H9 (cell line): ENCODE results near the gene TNIP2. TPM values are rescaled to one million over a fixed set of nuclear protein-coding genes. Genes with fewer than 3 reads are reported as not detected.

Experiments
- DNase-seq: peaks from one replicate; pipeline ENCODE4 v3.0.0-alpha.2; 2017
- H2AFZ ChIP-seq: one replicate; pipeline ENCODE4 v1.6.1; 2013; ENCODE audit warnings: mild to moderate bottlenecking, low read length, control low read depth, moderate library complexity
- H2AK5ac ChIP-seq: 2 replicates; pipeline ENCODE4 v1.6.1; 2013; ENCODE audit warnings: low read length, control low read depth, mixed read lengths; ENCODE audit not compliant: insufficient read length
- H2BK120ac ChIP-seq: one replicate; pipeline ENCODE4 v1.6.1; 2013; ENCODE audit warnings: low read depth, mild to moderate bottlenecking, low read length, control low read depth, inconsistent platforms; ENCODE audit not compliant: poor library complexity, severe bottlenecking
- H2BK12ac ChIP-seq: 2 replicates; pipeline ENCODE4 v1.6.1; 2013; ENCODE audit warnings: low read length, control low read depth, mixed read lengths, low read depth; ENCODE audit not compliant: insufficient read length
- H2BK15ac ChIP-seq: 2 replicates; pipeline ENCODE4 v1.6.1; 2013; ENCODE audit warnings: low read depth, low read length, control low read depth
- H2BK20ac ChIP-seq: one replicate; pipeline ENCODE4 v1.6.1; 2013; ENCODE audit warnings: low read depth, mild to moderate bottlenecking, low read length, control low read depth, inconsistent platforms; ENCODE audit not compliant: poor library complexity, severe bottlenecking
- H2BK5ac ChIP-seq: 2 replicates; pipeline ENCODE4 v1.6.1; 2013; ENCODE audit warnings: low read length, control low read depth, mixed read lengths; ENCODE audit not compliant: insufficient read length
- H3K14ac ChIP-seq: 2 replicates; pipeline ENCODE4 v1.6.1; 2013; ENCODE audit warnings: low read length, control low read depth; ENCODE audit not compliant: insufficient read depth
- H3K18ac ChIP-seq: 2 replicates; pipeline ENCODE4 v1.6.1; 2013; ENCODE audit warnings: low read depth, mild to moderate bottlenecking, mixed read lengths, low read length, control low read depth; ENCODE audit not compliant: insufficient read length
- H3K23ac ChIP-seq: 2 replicates; pipeline ENCODE4 v1.6.1; 2013; ENCODE audit warnings: low read length, control low read depth, mixed read lengths, low read depth; ENCODE audit not compliant: insufficient read length
- H3K23me2 ChIP-seq: 2 replicates; pipeline ENCODE4 v1.6.1; 2013; ENCODE audit warnings: low read depth, mild to moderate bottlenecking, mixed read lengths, low read length, control low read depth; ENCODE audit not compliant: insufficient read length, poor library complexity, severe bottlenecking
- H3K27ac ChIP-seq: 2 replicates; pipeline ENCODE4 v1.5.1; 2013; ENCODE audit warnings: low read length, control low read depth, mixed read lengths, low read depth; ENCODE audit not compliant: insufficient read length
- H3K27me3 ChIP-seq: 2 replicates; pipeline ENCODE4 v1.6.1; 2013; ENCODE audit warnings: low read length, control low read depth, inconsistent platforms; ENCODE audit not compliant: insufficient read depth
- H3K4ac ChIP-seq: 2 replicates; pipeline ENCODE4 v1.6.1; 2013; ENCODE audit warnings: low read depth, mild to moderate bottlenecking, control low read depth, inconsistent platforms, low read length, moderate library complexity
- H3K4me1 ChIP-seq: 2 replicates; pipeline ENCODE4 v1.6.1; 2013; ENCODE audit warnings: low read length, control low read depth, inconsistent platforms; ENCODE audit not compliant: insufficient read depth
- H3K4me2 ChIP-seq: 2 replicates; pipeline ENCODE4 v1.6.1; 2013; ENCODE audit warnings: low read length, control low read depth, mixed read lengths; ENCODE audit not compliant: insufficient read length, insufficient read depth
- H3K56ac ChIP-seq: 2 replicates; pipeline ENCODE4 v1.6.1; 2013; ENCODE audit warnings: low read depth, mild to moderate bottlenecking, mixed read lengths, low read length, control low read depth; ENCODE audit not compliant: insufficient read length
- H3K79me1 ChIP-seq: 2 replicates; pipeline ENCODE4 v1.6.1; 2013; ENCODE audit warnings: low read depth, mild to moderate bottlenecking, moderate library complexity, low read length, control low read depth, inconsistent platforms; ENCODE audit not compliant: insufficient read depth, poor library complexity, severe bottlenecking
- H3K79me2 ChIP-seq: 2 replicates; pipeline ENCODE4 v1.6.1; 2013; ENCODE audit warnings: low read length, control low read depth, inconsistent platforms; ENCODE audit not compliant: insufficient read depth
- H3K9ac ChIP-seq: 2 replicates; pipeline ENCODE4 v1.6.1; 2013; ENCODE audit warnings: low read length, control low read depth, mixed read lengths; ENCODE audit not compliant: insufficient read length; ENCODE audit errors: extremely low read depth
- H3K9me3 ChIP-seq: one replicate; pipeline ENCODE4 v1.6.1; 2013; ENCODE audit warnings: low read depth, low read length, inconsistent platforms; ENCODE audit not compliant: control insufficient read depth
- H3T11ph ChIP-seq: one replicate; pipeline ENCODE4 v1.6.1; 2013; ENCODE audit warnings: mild to moderate bottlenecking, low read length, control low read depth, inconsistent platforms
- H4K20me1 ChIP-seq: one replicate; pipeline ENCODE4 v1.6.1; 2013; ENCODE audit not compliant: control insufficient read depth, insufficient read length, insufficient read depth
- H4K5ac ChIP-seq: 2 replicates; pipeline ENCODE4 v1.6.1; 2013; ENCODE audit warnings: low read depth, mild to moderate bottlenecking, mixed read lengths, low read length, control low read depth; ENCODE audit not compliant: insufficient read length
- H4K8ac ChIP-seq: replicated peaks from 2 replicates; pipeline ENCODE4 v1.6.1; 2013; ENCODE audit warnings: low read length, control low read depth, mixed read lengths, low read depth; ENCODE audit not compliant: insufficient read length
- H4K91ac ChIP-seq: 2 replicates; pipeline ENCODE4 v1.6.1; 2013; ENCODE audit warnings: low read depth, mild to moderate bottlenecking, moderate library complexity, mixed read lengths, low read length, control low read depth; ENCODE audit not compliant: insufficient read length
- H3K27ac Mint-ChIP-seq, 3 experiments: 2 replicates in 2 of 3; 3 replicates in 1 of 3; pipeline ENCODE4 v1.8.0; 2020 to 2021; ENCODE audit warnings: mixed read lengths in 3 of 3, mild to moderate bottlenecking in 1 of 3, moderate library complexity in 1 of 3
- H3K27me3 Mint-ChIP-seq: 2 replicates; pipeline ENCODE4 v1.8.0; 2021; ENCODE audit warnings: low read depth, mild to moderate bottlenecking, moderate library complexity, mixed read lengths
- H3K36me3 Mint-ChIP-seq, 3 experiments: 2 replicates in 2 of 3; 3 replicates in 1 of 3; pipeline ENCODE4 v1.8.0; 2020 to 2021; ENCODE audit warnings: low read depth in 3 of 3, mixed read lengths in 3 of 3; ENCODE audit not compliant: insufficient read depth in 1 of 3
- H3K4me1 Mint-ChIP-seq, 2 experiments: 2 replicates each; pipeline ENCODE4 v1.8.0; 2020; ENCODE audit warnings: mixed read lengths in 2 of 2
- H3K4me3 Mint-ChIP-seq, 2 experiments: 2 replicates in 1 of 2; 3 replicates in 1 of 2; pipeline ENCODE4 v1.8.0; 2020 to 2021; ENCODE audit warnings: mild to moderate bottlenecking in 2 of 2, mixed read lengths in 2 of 2, moderate library complexity in 1 of 2
- H3K9me3 Mint-ChIP-seq, 2 experiments: 2 replicates in 1 of 2; 3 replicates in 1 of 2; pipeline ENCODE4 v1.8.0; 2020; ENCODE audit warnings: mild to moderate bottlenecking in 2 of 2, mixed read lengths in 2 of 2, moderate library complexity in 1 of 2
- CTCF ChIP-seq: fragments of 200-600 bp; sonication (generic); conservative IDR thresholded peaks from 3 replicates; pipeline ENCODE4 v1.8.0; 2021; ENCODE audit warnings: antibody characterized with exemption, mild to moderate bottlenecking
- WGBS: extraction: QIAGEN DNeasy Blood & Tissue Kit; methylation state at CpG from one replicate; pipeline ENCODE4 v1.1.7; 2013; ENCODE audit warnings: missing lambda C conversion rate, low lambda C conversion rate, mixed read lengths; ENCODE audit not compliant: insufficient read length; ENCODE audit errors: extremely low coverage; 5-methylcytosine and 5-hydroxymethylcytosine counted together
- total RNA-seq: library from RNA; stranded (reverse); gene quantifications from 2 replicates; pipeline ENCODE4 v1.2.1, GENCODE V29; 2021

TNIP2 gene
- total RNA-seq, 1 experiment from 2014 or later = 44.7 TPM

- no peak overlapping the region for H3K56ac ChIP-seq
- H4K91ac ChIP-seq = no peak overlapping the region
- no peak overlapping the region for H2BK5ac ChIP-seq
- no peak overlapping the region for H2AFZ ChIP-seq
- Mint-ChIP-seq H3K36me3 (peaks cover 21 to 59% (median 34%) of the 10 kb centered on the region in 3 experiments; a peak in 6 of 7 replicates), H3K4me3 (no peak overlapping the region), H3K27ac (no peak overlapping the region), H3K4me1 (no peaks in the 10 kb centered on the region), H3K9me3 (no peaks in the 10 kb centered on the region), H3K27me3 (no peaks in the 10 kb centered on the region)
- H4K8ac ChIP-seq = no peak overlapping the region
- no peak for DNase-seq
- H3K27me3 ChIP-seq = no peaks in the 10 kb centered on the region
- H3K4me2 ChIP-seq = no peak overlapping the region
- no peak overlapping the region for H2AK5ac ChIP-seq
- no peaks in the 10 kb centered on the region for H3K79me1 ChIP-seq
- H3K14ac ChIP-seq = no peak overlapping the region
- H3K18ac ChIP-seq = no peak overlapping the region
- no peaks in the 10 kb centered on the region for H4K20me1 ChIP-seq
- no peaks in the 10 kb centered on the region for H3K9me3 ChIP-seq
- no peaks in the 10 kb centered on the region for H3K79me2 ChIP-seq
- no peak overlapping the region for H3K4ac ChIP-seq
- H3K23ac ChIP-seq = no peak overlapping the region
- no peak overlapping the region for H3K27ac ChIP-seq
- no peak overlapping the region for H2BK120ac ChIP-seq
- H3K9ac ChIP-seq = no peak overlapping the region
- H3K4me1 ChIP-seq = no peaks in the 10 kb centered on the region
- H4K5ac ChIP-seq = no peak overlapping the region
- H2BK20ac ChIP-seq = no peak overlapping the region
- H2BK15ac ChIP-seq = no peak overlapping the region
- H2BK12ac ChIP-seq = no peak overlapping the region
- no peak for TF ChIP-seq CTCF
- WGBS = no CpG with 5 or more reads among the region's 11 CpGs
- no peaks in the 10 kb centered on the region for H3K23me2 ChIP-seq
- H3T11ph ChIP-seq = no peak overlapping the region
Observed at GRCh38 chr4:2721586-2721985, 34.5 kb downstream of the TNIP2 start.
